ENCODE results near the gene ARNT2. TPM values are rescaled to one million over a fixed set of nuclear protein-coding genes. Genes with fewer than 3 reads are reported as not detected.
"Not testable (repeated sequence)": the region's sequence is repeated elsewhere in the genome, so short reads cannot be mapped to it uniquely, and the experiment has no call there.

The ARNT2 gene
- total RNA-seq, 1 experiment from 2014 or later, result 3.6 TPM

GRCh38 chr15:80645494-80646065 lies 241.4 kb downstream of the ARNT2 start:
- TF ChIP-seq CTCF (IDR thresholded peaks at IDR 0.05; ENCODE audit: unreplicated experiment), result no peak
- peaks cover 5% of the 10 kb centered on the region for H3K9me3 Mint-ChIP-seq (ENCODE audit: low read depth, unreplicated experiment)
- H3K36me3 Mint-ChIP-seq (ENCODE audit: insufficient read depth, unreplicated experiment), result no peaks in the 10 kb centered on the region
- DNase-seq, result no peak
- no peak overlapping the region for H3K4me3 Mint-ChIP-seq (ENCODE audit: low read depth, unreplicated experiment)
- no TSS peak for BruUV-seq (replicated peaks)
- no peaks in the 10 kb centered on the region for H3K27me3 Mint-ChIP-seq (ENCODE audit: unreplicated experiment)
- H3K4me1 Mint-ChIP-seq (ENCODE audit: low read depth, unreplicated experiment), result no peaks in the 10 kb centered on the region
- no peak overlapping the region for H3K27ac Mint-ChIP-seq (ENCODE audit: unreplicated experiment)
- intact Hi-C loops (cut with micrococcal nuclease; ENCODE audit: unreplicated experiment), result no loop called here
- CTCF ChIA-PET, result no interaction called here

- H3K4me1 Mint-ChIP-seq (ENCODE audit: low read depth, unreplicated experiment); BruUV-seq (replicated peaks); CTCF ChIA-PET: not testable (repeated sequence)
These were observed 243.2 kb downstream of the ARNT2 start for GRCh38 chr15:80647424-80647823.

More at GRCh38 chr15:80647424-80647823, 243.2 kb downstream of the ARNT2 start:
- H3K36me3 Mint-ChIP-seq (ENCODE audit: insufficient read depth, unreplicated experiment); DNase-seq; intact Hi-C loops (cut with micrococcal nuclease; ENCODE audit: unreplicated experiment); H3K27ac Mint-ChIP-seq (ENCODE audit: unreplicated experiment); H3K9me3 Mint-ChIP-seq (ENCODE audit: low read depth, unreplicated experiment); H3K27me3 Mint-ChIP-seq (ENCODE audit: unreplicated experiment); H3K4me3 Mint-ChIP-seq (ENCODE audit: low read depth, unreplicated experiment): not testable (repeated sequence)

Small RNA genes within 50 kb of the gene (microRNA-seq; reads per million reads assigned to microRNA genes)
- gene MIR5572, result not detected

Other genes starting within 250 kb of the ARNT2 start
- gene CTXND1, start 152.2 kb upstream of the ARNT2 start, total RNA-seq (2022), result not detected in 2 replicates

Measured in Calu3 (cell line).